Stimulated activated CD8-positive, alpha-beta memory T cell treated with anti-CD3 and anti-CD28 coated beads, Interleukin-15, amount 100 ng/mL, for 1 hour (primary cell): ENCODE data around the gene FOSB.

ENCODE experiments used
- DNase-seq: peaks from one replicate; pipeline ENCODE4 v3.0.0-alpha.2; 2020; ENCODE audit warnings: low read depth

FOSB gene

GRCh38 chr19:45442778-45443461 is 24.9 kb upstream of the FOSB start:
- no peak for DNase-seq

DNA sequence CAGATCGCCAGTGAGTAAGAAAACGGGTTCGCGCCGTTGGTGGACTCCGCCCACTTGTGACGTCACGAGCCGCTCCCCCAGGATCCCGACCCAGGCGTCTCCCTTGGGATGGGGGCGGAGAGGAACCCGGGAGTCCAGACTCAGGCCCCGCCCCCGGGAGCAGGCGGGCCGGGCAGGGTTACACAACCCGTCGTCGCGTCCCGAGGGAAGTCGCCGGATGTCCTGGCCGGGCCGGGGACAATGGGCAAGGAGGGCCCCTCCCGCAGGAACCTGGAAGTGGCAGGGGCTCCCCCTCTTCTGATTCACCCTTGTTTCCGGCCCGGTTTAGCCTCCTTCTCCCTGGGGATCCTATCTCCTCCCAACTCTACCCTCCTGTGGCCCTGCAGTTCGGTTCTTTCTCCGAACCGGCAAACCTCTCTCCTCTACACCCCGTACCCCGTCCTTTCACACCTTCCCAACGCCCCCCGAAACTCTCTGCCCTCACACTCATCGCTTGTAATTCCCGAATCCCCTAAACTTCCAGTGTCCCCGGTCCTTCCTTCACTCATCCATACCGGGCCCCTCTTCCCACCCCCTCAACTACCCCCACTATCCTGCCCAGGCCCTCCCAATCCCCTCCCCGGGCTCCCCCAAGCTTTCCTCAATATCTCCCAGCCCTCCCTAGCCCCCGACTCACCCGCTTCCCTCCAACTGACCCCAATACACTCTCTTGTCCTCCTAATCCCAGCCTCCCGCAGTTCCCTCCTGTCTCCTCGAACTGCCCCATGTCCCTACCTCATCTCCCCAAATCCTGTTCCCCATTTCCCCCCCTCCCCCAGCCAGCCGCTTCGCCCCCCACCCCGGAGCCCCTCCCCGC is 24.1 kb upstream of the FOSB start:
- DNase-seq, result no peak

GRCh38 chr19:45444318-45445041 is 23.3 kb upstream of the FOSB start:
- DNase-seq, result no peak

DNA sequence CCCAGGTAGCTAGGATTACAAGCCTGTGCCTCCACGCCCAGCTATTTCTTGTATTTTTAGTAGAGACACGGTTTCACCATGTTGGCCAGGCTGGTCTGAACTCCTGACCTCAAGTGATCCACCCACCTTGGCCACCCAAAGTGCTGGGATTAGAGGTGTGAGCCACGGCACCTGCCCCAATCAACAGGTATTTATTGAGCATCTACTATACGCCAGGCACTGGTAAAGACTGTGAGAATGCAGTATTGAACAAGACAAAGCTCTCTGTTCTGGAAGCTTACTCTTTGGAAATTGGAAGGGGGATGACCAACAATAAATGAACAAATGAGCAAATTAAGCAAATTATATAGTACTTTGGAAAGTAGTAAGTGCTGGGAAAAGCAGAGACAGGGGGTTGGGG is 22.7 kb upstream of the FOSB start:
- no peak for DNase-seq

DNA sequence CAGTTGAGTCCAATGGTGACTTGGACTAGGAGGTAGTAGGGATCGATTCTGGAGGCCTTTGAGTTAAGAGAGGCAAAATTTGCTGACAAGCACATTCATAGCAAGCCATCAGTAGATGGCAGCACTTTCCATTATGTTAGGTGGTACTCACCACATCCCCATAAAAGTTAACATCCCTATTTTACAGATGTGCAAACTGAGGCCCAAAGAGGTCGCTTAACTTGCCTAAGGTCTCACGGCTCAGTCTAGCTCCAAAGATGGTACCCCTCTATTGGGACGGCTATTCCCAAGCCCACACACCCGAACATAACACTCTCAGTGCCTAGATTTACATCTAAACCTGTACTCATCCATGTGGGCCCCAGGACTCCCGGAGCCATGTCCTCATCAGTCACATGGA is 21.5 kb upstream of the FOSB start:
- DNase-seq, result no peak

- DNase-seq, result no peak
These were observed 20.9 kb upstream of the FOSB start for GRCh38 chr19:45446944-45447343.

DNA sequence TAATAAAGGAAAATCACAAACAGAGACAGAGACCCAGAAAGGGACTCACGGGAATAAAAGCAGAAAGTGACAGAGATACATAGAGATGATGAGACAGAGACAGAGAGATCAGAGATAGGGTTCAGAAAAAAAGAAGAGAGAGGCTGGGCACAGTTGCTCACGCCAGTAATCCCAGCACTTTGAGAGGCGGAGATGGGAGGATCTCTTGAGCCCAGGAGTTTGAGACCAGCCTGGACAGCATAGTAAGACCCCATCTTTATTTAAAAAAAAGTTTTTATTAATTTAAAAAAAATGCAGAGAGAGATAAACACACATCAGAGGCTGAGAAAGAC is 19.4 kb upstream of the FOSB start:
- DNase-seq, result no peak

- no peak for DNase-seq
These were observed 18.9 kb upstream of the FOSB start for GRCh38 chr19:45448887-45449299.

GRCh38 chr19:45450012-45450333 is 17.8 kb upstream of the FOSB start:
- DNase-seq, result no peak

DNA sequence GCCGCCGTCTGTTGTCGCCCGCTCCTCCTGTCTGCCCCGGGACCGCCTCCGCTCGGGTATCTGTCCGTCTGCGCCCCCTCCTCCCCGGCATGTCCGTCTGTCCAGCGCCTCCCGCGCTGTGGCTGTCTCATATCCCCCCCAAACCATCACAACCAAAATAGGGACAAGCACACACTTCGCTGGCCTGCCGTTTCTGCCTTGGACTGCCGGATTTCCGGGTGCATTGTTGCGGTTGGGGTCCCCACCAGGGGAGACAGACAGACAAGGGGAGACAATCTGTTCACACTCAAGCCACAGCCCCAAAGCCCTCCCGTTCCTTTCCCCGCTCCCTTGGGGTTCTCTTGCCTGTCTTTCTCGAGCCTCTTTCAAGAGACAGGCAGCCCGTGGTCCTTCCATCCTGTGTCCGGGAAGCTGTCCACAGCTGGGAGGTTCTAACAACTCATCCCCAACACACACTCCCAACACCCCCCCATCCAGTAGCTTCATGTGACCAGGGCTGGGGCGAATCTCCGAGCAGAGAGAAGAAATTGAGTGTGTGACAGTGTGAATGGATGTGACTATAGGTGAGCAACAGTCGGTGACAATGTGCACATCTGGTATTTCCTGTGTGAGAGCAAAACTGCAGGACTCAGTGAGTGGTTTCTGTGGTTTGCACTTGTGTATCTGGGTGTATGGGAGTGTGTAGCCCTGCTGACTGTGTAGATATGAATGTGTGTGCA is 16.5 kb upstream of the FOSB start:
- DNase-seq, result no peak

DNA sequence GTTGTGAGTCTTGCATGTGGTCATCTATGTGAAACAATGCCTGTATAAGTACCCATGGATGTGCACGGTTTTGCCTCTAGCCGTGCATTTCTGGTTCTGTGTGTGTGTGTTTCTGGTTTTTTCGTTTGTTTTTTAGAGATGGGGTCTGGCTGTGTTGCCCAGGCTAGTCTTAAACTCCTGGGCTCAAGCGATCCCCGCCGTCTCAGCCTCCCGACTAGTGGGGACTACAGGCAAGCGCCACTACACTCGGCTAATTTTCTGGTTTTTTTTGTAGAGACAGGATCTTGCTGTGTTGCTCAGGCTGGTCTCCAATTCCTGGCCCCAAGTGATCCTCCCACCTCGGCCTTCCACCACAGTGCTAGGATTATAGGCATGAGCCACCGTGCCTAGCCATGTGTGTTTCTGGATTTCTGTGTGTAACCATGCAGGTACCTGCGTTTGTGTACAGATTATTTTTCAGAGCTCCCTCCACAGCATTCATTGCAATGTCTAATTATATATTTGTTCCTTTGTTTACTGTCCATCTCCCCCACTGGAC is 15.9 kb upstream of the FOSB start:
- DNase-seq, result no peak

- DNase-seq, result no peak
These were observed 11.9 kb upstream of the FOSB start for GRCh38 chr19:45455707-45456499.

GRCh38 chr19:45456500-45456815 is 11.3 kb upstream of the FOSB start:
- DNase-seq, result no peak

- DNase-seq, result no peak
These were observed 10.0 kb upstream of the FOSB start for GRCh38 chr19:45457776-45458175.

DNA sequence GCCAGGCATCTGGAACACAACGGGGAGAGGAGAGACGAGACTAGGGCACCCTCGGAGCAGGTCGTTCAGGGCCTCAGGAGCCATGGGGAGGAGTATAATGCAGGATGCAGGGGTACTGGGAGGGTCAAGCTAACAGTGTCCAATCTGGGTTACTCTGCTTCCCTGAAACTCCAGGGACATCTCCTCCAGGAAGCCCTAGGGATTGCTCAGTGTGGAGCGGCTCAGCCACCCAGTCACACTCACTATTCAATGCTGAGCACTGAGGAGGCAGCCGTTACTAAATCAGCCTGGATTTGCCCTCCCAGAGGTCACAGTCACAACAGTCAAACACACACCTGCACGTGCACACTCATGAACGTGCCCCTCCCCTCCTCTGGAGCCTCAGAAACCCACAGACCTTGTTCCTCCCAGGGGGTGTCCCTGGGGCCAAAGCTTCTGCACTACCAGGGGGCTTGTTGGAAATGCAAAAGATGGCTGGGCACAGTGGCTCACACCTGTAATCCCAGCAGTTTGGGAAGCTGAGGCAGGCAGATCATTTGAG is 6.9 kb upstream of the FOSB start:
- DNase-seq, result no peak

DNA sequence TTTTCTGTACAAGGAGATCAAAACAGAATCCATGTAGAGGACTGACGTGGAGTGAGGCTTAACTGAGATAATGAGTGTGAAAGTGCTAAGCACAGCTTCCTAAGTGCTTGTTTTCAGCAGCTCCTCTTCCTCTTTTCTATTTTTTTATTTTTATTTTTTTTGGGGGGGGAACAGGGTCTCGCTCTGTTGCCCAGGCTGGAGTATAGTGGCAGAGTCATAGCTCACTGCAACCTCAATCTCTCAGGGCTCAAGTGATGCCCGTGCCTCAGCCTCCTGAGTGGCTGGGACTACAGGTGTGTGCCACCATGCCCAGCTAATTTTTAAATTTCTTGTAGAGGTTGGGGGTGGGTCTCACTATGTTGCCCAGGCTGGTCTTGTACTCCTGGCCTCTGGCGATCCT is 5.6 kb upstream of the FOSB start:
- DNase-seq, result no peak

DNA sequence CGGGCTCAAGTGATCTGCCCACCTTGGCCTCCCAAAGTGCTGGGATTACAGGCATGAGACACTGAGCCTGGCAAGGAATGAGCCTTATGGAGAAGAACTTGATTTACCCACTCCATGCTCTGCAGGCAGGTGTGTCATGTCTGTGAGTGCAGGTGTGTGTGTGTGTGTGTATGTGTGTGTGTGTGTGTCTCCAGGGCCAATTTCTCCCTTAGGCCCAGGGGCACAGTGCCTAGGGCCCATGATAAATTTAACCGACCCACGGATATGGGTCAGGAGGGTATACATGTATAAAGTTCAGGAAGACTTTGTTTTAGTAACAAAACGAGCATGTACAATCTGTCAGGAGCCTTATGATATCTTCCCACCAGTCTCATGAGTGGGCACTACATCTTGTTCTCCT is 4.6 kb upstream of the FOSB start:
- no peak for DNase-seq

- no peak for DNase-seq
These were observed 3.5 kb upstream of the FOSB start for GRCh38 chr19:45464274-45464673.

GRCh38 chr19:45464852-45465441 is 2.8 kb upstream of the FOSB start:
- DNase-seq, result no peak

DNA sequence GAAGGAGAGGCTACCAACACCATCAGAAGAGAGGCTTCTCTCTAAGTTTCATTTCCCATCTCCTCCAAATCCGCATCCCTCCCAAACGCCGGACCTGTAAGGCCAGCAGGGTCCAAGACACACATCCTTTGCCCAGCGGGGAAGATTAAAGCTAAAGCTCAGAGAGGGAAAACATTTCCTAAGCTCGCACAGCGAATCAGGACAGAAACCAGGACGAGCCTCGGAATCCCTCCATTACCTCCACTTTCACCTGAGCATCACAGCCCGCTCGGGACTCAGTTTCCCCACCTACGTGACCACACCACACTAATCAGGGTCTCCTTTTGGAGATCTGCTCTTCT is 711 bp upstream of the FOSB start:
- no peak for DNase-seq

DNA sequence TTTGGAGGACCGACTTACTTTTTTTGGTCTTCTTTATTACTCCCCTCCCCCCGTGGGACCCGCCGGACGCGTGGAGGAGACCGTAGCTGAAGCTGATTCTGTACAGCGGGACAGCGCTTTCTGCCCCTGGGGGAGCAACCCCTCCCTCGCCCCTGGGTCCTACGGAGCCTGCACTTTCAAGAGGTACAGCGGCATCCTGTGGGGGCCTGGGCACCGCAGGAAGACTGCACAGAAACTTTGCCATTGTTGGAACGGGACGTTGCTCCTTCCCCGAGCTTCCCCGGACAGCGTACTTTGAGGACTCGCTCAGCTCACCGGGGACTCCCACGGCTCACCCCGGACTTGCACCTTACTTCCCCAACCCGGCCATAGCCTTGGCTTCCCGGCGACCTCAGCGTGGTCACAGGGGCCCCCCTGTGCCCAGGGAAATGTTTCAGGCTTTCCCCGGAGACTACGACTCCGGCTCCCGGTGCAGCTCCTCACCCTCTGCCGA is 409 bp downstream of the FOSB start:
- no peak for DNase-seq
